CD4-positive, alpha-beta memory T cell (primary cell): ENCODE measurements around the gene TBX4. TPM values are rescaled to one million over a fixed set of nuclear protein-coding genes. Genes with fewer than 3 reads are reported as not detected.

ENCODE experiments used
- CTCF ChIA-PET: fragments of 350-600 bp; sonication (Branson Sonifier 250); formaldehyde crosslinking; loops from one replicate; lab custom pipeline; 2021; ENCODE audit warnings: inconsistent platforms; ENCODE audit not compliant: partially characterized antibody; lab: Charles Lee
- POLR2A ChIA-PET: fragments of 350-600 bp; sonication (Branson Sonifier 250); formaldehyde crosslinking; loops from one replicate; lab custom pipeline; 2021; ENCODE audit not compliant: partially characterized antibody; lab: Charles Lee
- DNase-seq, 5 donors: peaks; one replicate each; pipeline versions ENCODE4 v3.0.0 to v3.0.0-alpha.2; 2020 to 2022; ENCODE audit warnings: mixed read lengths in 1 of 5
- H3K27ac ChIP-seq: one replicate; pipeline ENCODE4 v1.7.0; 2013; ENCODE audit warnings: low read depth, low read length
- H3K27me3 ChIP-seq: 2 replicates; pipeline ENCODE4 v1.7.0; 2013; ENCODE audit warnings: mild to moderate bottlenecking, low read length, moderate library complexity; ENCODE audit not compliant: insufficient read depth
- H3K36me3 ChIP-seq: 2 replicates; pipeline ENCODE4 v1.7.0; 2013; ENCODE audit warnings: mild to moderate bottlenecking, low read length, moderate library complexity; ENCODE audit not compliant: insufficient read depth
- H3K4me1 ChIP-seq: 2 replicates; pipeline ENCODE4 v1.7.0; 2013; ENCODE audit warnings: mild to moderate bottlenecking, low read length, moderate library complexity; ENCODE audit not compliant: insufficient read depth
- H3K4me3 ChIP-seq, 2 donors: one replicate each; pipeline ENCODE4 v1.7.0; 2013; ENCODE audit warnings: low read length in 2 of 2, mild to moderate bottlenecking in 1 of 2
- H3K9me3 ChIP-seq, 2 donors: one replicate each; pipeline ENCODE4 v1.7.0; 2013; ENCODE audit warnings: low read length in 2 of 2, control low read depth in 1 of 2; ENCODE audit not compliant: control insufficient read depth in 1 of 2
- H3K27ac Mint-ChIP-seq, 7 donors: one replicate each; pipeline ENCODE4 v1.8.0; 2020 to 2021; ENCODE audit warnings: mixed read lengths in 7 of 7, mild to moderate bottlenecking in 6 of 7, inconsistent platforms in 3 of 7, moderate library complexity in 3 of 7
- H3K27me3 Mint-ChIP-seq, 2 donors: one replicate each; pipeline ENCODE4 v1.8.0; 2020 to 2021; ENCODE audit warnings: mixed read lengths in 2 of 2
- H3K36me3 Mint-ChIP-seq, 2 donors: one replicate each; pipeline ENCODE4 v1.8.0; 2020 to 2021; ENCODE audit warnings: mixed read lengths in 2 of 2, inconsistent platforms in 1 of 2, mild to moderate bottlenecking in 1 of 2
- H3K4me1 Mint-ChIP-seq, 4 donors: one replicate each; pipeline ENCODE4 v1.8.0; 2020 to 2021; ENCODE audit warnings: mixed read lengths in 4 of 4, mild to moderate bottlenecking in 1 of 4
- H3K4me3 Mint-ChIP-seq, 8 donors: one replicate each; pipeline ENCODE4 v1.8.0; 2020 to 2021; ENCODE audit warnings: mixed read lengths in 8 of 8, mild to moderate bottlenecking in 7 of 8, moderate library complexity in 6 of 8, inconsistent platforms in 3 of 8
- H3K9me3 Mint-ChIP-seq, 8 donors: one replicate each; pipeline ENCODE4 v1.8.0; 2020 to 2021; ENCODE audit warnings: mixed read lengths in 8 of 8, mild to moderate bottlenecking in 5 of 8, inconsistent platforms in 3 of 8, moderate library complexity in 1 of 8
- intact Hi-C: fragments of 100-400 bp; cut with micrococcal nuclease; formaldehyde crosslinking; loops from one replicate; pipeline ENCODE4 v1.15.1; 2023
- polyA plus RNA-seq, 2 donors: library from polyadenylated mRNA; unstranded; fragments of 300-500 nt; fragmentation: Illumina TruSeq; gene quantifications; one replicate each; pipeline ENCODE4 v1.2.3, GENCODE V29; 2021
- total RNA-seq, 2 experiments: library from RNA; stranded (reverse); gene quantifications; one replicate each; pipeline ENCODE4 v1.2.3, GENCODE V29; 2021

TBX4 gene
- total and polyA plus RNA-seq, 4 experiments from 2014 or later = not detected

- H3K4me3 ChIP-seq = no peak overlapping the region
- H3K4me1 ChIP-seq = no peaks in the 10 kb centered on the region
- H3K9me3 ChIP-seq = no peaks in the 10 kb centered on the region
- H3K27ac ChIP-seq = no peak overlapping the region
- ChIA-PET POLR2A (no interaction called here), CTCF (no interaction called here)
- H3K27me3 ChIP-seq = peaks cover 5% of the 10 kb centered on the region
- intact Hi-C loops = no loop called here
- no peaks in the 10 kb centered on the region for H3K36me3 ChIP-seq
- H3K9me3 Mint-ChIP-seq = no peaks in the 10 kb centered on the region
- peaks cover 3 to 21% of the 10 kb centered on the region in 2 donors for H3K27me3 Mint-ChIP-seq
- no peak overlapping the region for H3K27ac Mint-ChIP-seq
- H3K4me3 Mint-ChIP-seq = no peak overlapping the region
- no peak for DNase-seq
- H3K36me3 Mint-ChIP-seq = no peaks in the 10 kb centered on the region
- H3K4me1 Mint-ChIP-seq = no peaks in the 10 kb centered on the region
Measured at GRCh38 chr17:61476476-61477203, 24.4 kb downstream of the TBX4 start.

GRCh38 chr17:61477204-61477834 lies 25.1 kb downstream of the TBX4 start:
- POLR2A ChIA-PET = no interaction called here
- H3K27ac Mint-ChIP-seq = no peak overlapping the region
- intact Hi-C loops = no loop called here
- Histone ChIP-seq H3K27ac (no peak overlapping the region), H3K4me1 (no peaks in the 10 kb centered on the region), H3K27me3 (peaks cover 5% of the 10 kb centered on the region), H3K4me3 (no peak overlapping the region), H3K9me3 (no peaks in the 10 kb centered on the region), H3K36me3 (no peaks in the 10 kb centered on the region)
- no peaks in the 10 kb centered on the region for H3K9me3 Mint-ChIP-seq
- DNase-seq = no peak
- H3K4me1 Mint-ChIP-seq = no peaks in the 10 kb centered on the region
- CTCF ChIA-PET = no interaction called here
- peaks cover 3 to 21% of the 10 kb centered on the region in 2 donors for H3K27me3 Mint-ChIP-seq
- H3K36me3 Mint-ChIP-seq = no peaks in the 10 kb centered on the region
- H3K4me3 Mint-ChIP-seq = no peak overlapping the region

GRCh38 chr17:61478026-61478789 lies 26.0 kb downstream of the TBX4 start:
- Mint-ChIP-seq H3K36me3 (no peaks in the 10 kb centered on the region), H3K4me3 (peak overlapping the region in 1 of 8 donors; percentile 35), H3K4me1 (no peaks in the 10 kb centered on the region), H3K27ac (no peak overlapping the region), H3K27me3 (peaks cover 3 to 21% of the 10 kb centered on the region in 2 donors), H3K9me3 (no peaks in the 10 kb centered on the region)
- no peak overlapping the region for H3K27ac ChIP-seq
- H3K27me3 ChIP-seq = peaks cover 5% of the 10 kb centered on the region
- ChIA-PET POLR2A (no interaction called here), CTCF (no interaction called here)
- intact Hi-C loops = no loop called here
- no peak for DNase-seq
- no peaks in the 10 kb centered on the region for H3K4me1 ChIP-seq
- no peaks in the 10 kb centered on the region for H3K9me3 ChIP-seq
- H3K36me3 ChIP-seq = no peaks in the 10 kb centered on the region
- H3K4me3 ChIP-seq = no peak overlapping the region

- no peaks in the 10 kb centered on the region for H3K4me1 Mint-ChIP-seq
- Histone ChIP-seq H3K36me3 (no peaks in the 10 kb centered on the region), H3K9me3 (no peaks in the 10 kb centered on the region), H3K4me3 (no peak overlapping the region), H3K27me3 (peaks cover 5% of the 10 kb centered on the region), H3K27ac (no peak overlapping the region), H3K4me1 (no peaks in the 10 kb centered on the region)
- no peaks in the 10 kb centered on the region for H3K36me3 Mint-ChIP-seq
- peaks cover 3 to 19% of the 10 kb centered on the region in 2 donors for H3K27me3 Mint-ChIP-seq
- intact Hi-C loops = no loop called here
- H3K9me3 Mint-ChIP-seq = no peaks in the 10 kb centered on the region
- ChIA-PET CTCF (no interaction called here), POLR2A (no interaction called here)
- H3K27ac Mint-ChIP-seq = no peak overlapping the region
- no peak overlapping the region for H3K4me3 Mint-ChIP-seq
- no peak for DNase-seq
Measured at GRCh38 chr17:61478790-61479492, 26.7 kb downstream of the TBX4 start.

- peaks cover 5% of the 10 kb centered on the region for H3K27me3 ChIP-seq
- H3K27me3 Mint-ChIP-seq = peaks cover 3 to 13% of the 10 kb centered on the region in 2 donors
- H3K27ac ChIP-seq = no peak overlapping the region
- H3K9me3 Mint-ChIP-seq = no peaks in the 10 kb centered on the region
- H3K27ac Mint-ChIP-seq = no peak overlapping the region
- intact Hi-C loops = no loop called here
- no peaks in the 10 kb centered on the region for H3K4me1 Mint-ChIP-seq
- no peaks in the 10 kb centered on the region for H3K36me3 Mint-ChIP-seq
- no peak overlapping the region for H3K4me3 Mint-ChIP-seq
- H3K9me3 ChIP-seq = no peaks in the 10 kb centered on the region
- no peaks in the 10 kb centered on the region for H3K36me3 ChIP-seq
- DNase-seq = no peak
- no peak overlapping the region for H3K4me3 ChIP-seq
- no peaks in the 10 kb centered on the region for H3K4me1 ChIP-seq
- POLR2A ChIA-PET = interaction anchor here (0.7 kb wide), 1 partner anchor 33 kb away, joined by 3 read pairs; no protein-coding TSS in a partner anchor
- CTCF ChIA-PET = no interaction called here
Measured at GRCh38 chr17:61479493-61480413, 27.5 kb downstream of the TBX4 start.

GRCh38 chr17:61480414-61480807 lies 28.2 kb downstream of the TBX4 start:
- intact Hi-C loops = no loop called here
- POLR2A ChIA-PET = interaction anchor here (0.7 kb wide), 1 partner anchor 33 kb away, joined by 3 read pairs; no protein-coding TSS in a partner anchor
- peaks cover 5% of the 10 kb centered on the region for H3K27me3 ChIP-seq
- H3K27ac ChIP-seq = no peak overlapping the region
- no peaks in the 10 kb centered on the region for H3K36me3 ChIP-seq
- no peaks in the 10 kb centered on the region for H3K9me3 ChIP-seq
- H3K4me1 ChIP-seq = no peaks in the 10 kb centered on the region
- H3K27me3 Mint-ChIP-seq = peaks cover 0 to 8% of the 10 kb centered on the region in 2 donors
- H3K4me3 ChIP-seq = no peak overlapping the region
- no peak overlapping the region for H3K4me3 Mint-ChIP-seq
- no peaks in the 10 kb centered on the region for H3K4me1 Mint-ChIP-seq
- CTCF ChIA-PET = interaction anchor here (0.8 kb wide), 1 partner anchor 15 kb away, joined by 3 read pairs; no protein-coding TSS in a partner anchor
- DNase-seq = no peak
- no peaks in the 10 kb centered on the region for H3K36me3 Mint-ChIP-seq
- no peak overlapping the region for H3K27ac Mint-ChIP-seq
- no peaks in the 10 kb centered on the region for H3K9me3 Mint-ChIP-seq
